K562 (cell line): ENCODE measurements around the gene SDCCAG8. TPM values are rescaled to one million over a fixed set of nuclear protein-coding genes. Genes with fewer than 3 reads are reported as not detected.

Source experiments
- ATAC-seq: fragments of 200-7000 bp; cut with Tn5 transposase; 3 replicates; pipeline ENCODE4 v1.9.1; 2020; ENCODE audit warnings: moderate library complexity
- BruUV-seq: library from RNA; stranded (reverse); fragments of 400-500 nt; replicated peaks from 2 replicates; lab custom pipeline; 2021; lab: Mats Ljungman, UMichigan
- CTCF ChIA-PET: fragments of 300-600 bp; formaldehyde crosslinking; extraction: SDS; loops from one replicate; lab custom pipeline; 2021; ENCODE audit warnings: low intra/inter-chr PET ratio; lab: Yijun Ruan, JAX
- POLR2A ChIA-PET: fragments of 300-600, 350-650 bp; sonication (Branson Sonifier 250); formaldehyde crosslinking; extraction: SDS; loops from one replicate; lab custom pipeline; 2021; ENCODE audit warnings: antibody characterized with exemption, inconsistent platforms; lab: Yijun Ruan, JAX
- DNase-seq, 4 experiments: peaks; one replicate each; pipeline versions ENCODE4 v3.0.0 to v3.0.0-alpha.2; 2011 to 2018; ENCODE audit warnings: low spot score in 3 of 4, mixed read lengths in 3 of 4; ENCODE audit errors: extremely low read depth in 1 of 4
- FAIRE-seq: peaks from 2 replicates; lab custom pipeline; 2011; peaks lifted over from hg19 to GRCh38; lab: Jason Lieb, UNC
- H2AFZ ChIP-seq: 2 replicates; pipeline ENCODE4 v1.6.0; 2011; ENCODE audit warnings: low read depth, low read length, control low read depth, inconsistent platforms
- H3K27ac ChIP-seq: fragments of 200-600 bp; 3 replicates; pipeline ENCODE4 v1.8.0; 2011; ENCODE audit warnings: low read depth, mild to moderate bottlenecking, control low read depth, inconsistent platforms, low read length, moderate library complexity, mixed read lengths; ENCODE audit errors: extremely low read depth
- H3K27me3 ChIP-seq, 2 experiments: fragments of 300-600 bp in 1 of 2; 2 replicates in 1 of 2; 3 replicates in 1 of 2; pipeline versions ENCODE4 v1.6.0 to v1.8.0; 2011; ENCODE audit warnings: inconsistent platforms in 2 of 2, low read length in 2 of 2, mild to moderate bottlenecking in 1 of 2, mixed read lengths in 1 of 2, moderate library complexity in 1 of 2; ENCODE audit not compliant: control insufficient read depth in 2 of 2, insufficient read depth in 2 of 2
- H3K36me3 ChIP-seq: fragments of 300-600 bp; 3 replicates; pipeline ENCODE4 v1.8.0; 2011; ENCODE audit warnings: mild to moderate bottlenecking, low read length, inconsistent platforms; ENCODE audit not compliant: control insufficient read depth, insufficient read depth
- H3K4me1 ChIP-seq, 2 experiments: fragments of 200-600 bp in 1 of 2; replicated peaks in 1 of 2; 2 replicates in 1 of 2; 3 replicates in 1 of 2; pipeline versions ENCODE4 v1.5.1 to v1.8.0; 2011; ENCODE audit warnings: inconsistent platforms in 2 of 2, low read length in 2 of 2, mild to moderate bottlenecking in 1 of 2, mixed read lengths in 1 of 2, moderate library complexity in 1 of 2; ENCODE audit not compliant: control insufficient read depth in 2 of 2, insufficient read depth in 2 of 2
- H3K4me2 ChIP-seq: 2 replicates; pipeline ENCODE4 v1.6.1; 2011; ENCODE audit warnings: low read length, control low read depth, inconsistent platforms, mixed read lengths; ENCODE audit not compliant: insufficient read depth
- H3K4me3 ChIP-seq: fragments of 200-600 bp; sonication (generic), shearing (Covaris generic); 2 replicates; pipeline ENCODE4 v1.5.1; 2016; ENCODE audit warnings: control low read depth, inconsistent platforms
- H3K79me2 ChIP-seq: fragments of 200-600 bp; 3 replicates; pipeline ENCODE4 v1.8.0; 2011; ENCODE audit warnings: low read length, inconsistent platforms; ENCODE audit not compliant: control insufficient read depth, insufficient read depth
- H3K9ac ChIP-seq, 2 experiments: 2 replicates each; pipeline versions ENCODE4 v1.6.0 to v1.6.1; 2011; ENCODE audit warnings: low read depth in 2 of 2, low read length in 2 of 2, control low read depth in 1 of 2, inconsistent platforms in 1 of 2, mild to moderate bottlenecking in 1 of 2, mixed read lengths in 1 of 2; ENCODE audit not compliant: insufficient read depth in 1 of 2
- H3K9me1 ChIP-seq: one replicate; pipeline ENCODE4 v1.6.0; 2011; ENCODE audit warnings: inconsistent platforms, mild to moderate bottlenecking, low read length, moderate library complexity; ENCODE audit not compliant: control insufficient read depth, insufficient read depth
- H3K9me3 ChIP-seq: replicated peaks from 2 replicates; pipeline ENCODE4 v1.5.1; 2011; ENCODE audit warnings: low read depth, low read length, inconsistent platforms; ENCODE audit not compliant: control insufficient read depth, insufficient read depth
- H4K20me1 ChIP-seq: replicated peaks from 2 replicates; pipeline ENCODE4 v1.6.1; 2011; ENCODE audit warnings: low read length, inconsistent platforms, mixed read lengths; ENCODE audit not compliant: control insufficient read depth, insufficient read depth
- REST ChIP-seq, 2 experiments: fragments of 450-650 bp; formaldehyde crosslinking in 1 of 2; IDR thresholded peaks; 2 replicates each; pipeline versions ENCODE4 v1.4.0 to v1.6.1; 2014 to 2020; ENCODE audit warnings: mild to moderate bottlenecking in 2 of 2, borderline replicate concordance in 1 of 2, low read depth in 1 of 2
- ZNF766 ChIP-seq: fragments of 200-800 bp; sonication (Bioruptor generic); conservative IDR thresholded peaks from 2 replicates; pipeline ENCODE4 v1.6.1; 2016; ENCODE audit warnings: missing genetic modification characterization, missing compliant biosample characterization
- WGBS: fragments of 100-300 bp; shearing (Covaris generic); methylation state at CpG from one replicate; pipeline ENCODE4 v1.1.6; 2016; ENCODE audit warnings: low coverage, mixed read lengths; ENCODE audit not compliant: insufficient coverage; ENCODE audit errors: missing lambda C conversion rate; 5-methylcytosine and 5-hydroxymethylcytosine counted together
- in situ Hi-C: fragments of 300-500 bp; cut with MboI; formaldehyde crosslinking; loops from 4 replicates; pipeline ENCODE4 v1.15.0; 2018; ENCODE audit warnings: inconsistent platforms, mixed read lengths
- intact Hi-C: fragments of 100-400 bp; cut with micrococcal nuclease; formaldehyde crosslinking; loops from 2 replicates; pipeline ENCODE4 v1.14.2; 2022
- polyA plus RNA-seq, 8 experiments: library from polyadenylated mRNA; depleted of rRNA in 4 of 8; stranded (reverse) in 5 of 8; unstranded in 3 of 8; fragments of >200 nt; fragmentation: Nextera tagmentation in 2 of 8; fragmentation: Illumina TruSeq in 1 of 8; extraction: Ambion mirVana in 2 of 8; extraction: Trizol in 1 of 8; gene quantifications; 2 replicates each; pipeline versions ENCODE4 v1.2.1 to v1.2.3, GENCODE V29; 2011 to 2014; ENCODE audit warnings: inconsistent platforms in 1 of 8, missing spikeins in 1 of 8
- total RNA-seq, 7 experiments: library from RNA; depleted of rRNA in 6 of 7; stranded (reverse); fragments of >200 nt in 6 of 7; fragmentation: Illumina TruSeq in 2 of 7; extraction: Trizol in 2 of 7; gene quantifications; 2 replicates each; pipeline versions ENCODE4 v1.2.1 to v1.2.3, GENCODE V29; 2011 to 2021; ENCODE audit warnings: low replicate concordance in 1 of 7

SDCCAG8 gene
- total and polyA plus RNA-seq, 9 of the 15 experiments (the other 6 are each of a cell fraction or from before 2014, with no cell fraction given) = 17.9 to 36.7 (median 25.4) TPM

DNA sequence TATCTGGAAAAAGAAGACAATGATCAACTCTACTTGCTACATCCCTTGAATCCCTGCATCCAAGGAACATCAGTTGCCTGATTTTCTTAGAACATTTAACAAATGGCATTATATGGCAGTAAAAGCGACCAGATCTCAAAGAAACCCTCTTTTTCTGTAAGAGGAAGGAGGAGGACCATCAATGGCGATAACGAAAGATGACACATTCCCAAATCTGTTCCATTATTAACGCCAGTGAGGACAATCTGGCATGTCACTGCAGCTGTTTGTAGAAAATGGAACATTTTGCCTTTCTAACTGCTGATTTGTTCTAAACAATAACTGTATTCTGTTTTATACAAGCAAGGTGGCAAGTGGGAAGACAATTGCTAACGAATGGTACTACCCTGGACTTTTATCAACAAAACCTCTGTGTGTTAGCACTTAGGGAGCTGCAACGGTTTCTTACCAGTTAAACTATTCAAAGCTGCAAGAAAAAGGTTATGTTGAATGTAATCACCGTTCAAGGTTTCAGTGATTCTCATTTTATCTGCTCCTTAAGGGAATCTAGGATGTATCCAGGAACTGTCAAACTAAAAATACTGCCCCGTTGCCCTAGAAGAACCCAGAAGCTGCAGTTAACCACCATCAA lies 251.9 kb downstream of the SDCCAG8 start:
- ChIA-PET CTCF (no interaction called here), POLR2A (interaction anchor here (0.7 kb wide), 1 partner anchor 20 kb away, joined by 3 read pairs; no protein-coding TSS in a partner anchor)
- FAIRE-seq (no peak), DNase-seq (no peak), ATAC-seq (no peak)
- Histone ChIP-seq H3K9me3 (no peaks in the 10 kb centered on the region), H3K4me2 (no peak overlapping the region), H3K9me1 (no peaks in the 10 kb centered on the region), H2AFZ (no peak overlapping the region), H3K27ac (no peak overlapping the region), H3K27me3 (peaks cover 14 to 36% of the 10 kb centered on the region in 2 experiments; a peak in 4 of 5 replicates), H4K20me1 (no peaks in the 10 kb centered on the region), H3K36me3 (no peaks in the 10 kb centered on the region), H3K9ac (no peak overlapping the region), H3K79me2 (no peaks in the 10 kb centered on the region), H3K4me3 (no peak overlapping the region), H3K4me1 (peaks cover 0 to 16% of the 10 kb centered on the region in 2 experiments; a peak in 3 of 5 replicates)
- peak; percentile 53; the same call in 1 of the 2 replicates for TF ChIP-seq ZNF766 (CRISPR knock-in tag)
- TF ChIP-seq REST (IDR thresholded peaks at IDR 0.05; ENCODE audit: borderline replicate concordance) = no peak
- TF ChIP-seq REST (CRISPR knock-in tag; IDR thresholded peaks at IDR 0.05; ENCODE audit: low read depth) = no peak
- intact Hi-C loops (no loop called here), in situ Hi-C loops (no loop called here)
- BruUV-seq = no TSS peak
- 2% methylated on average over 8 of the region's 8 CpGs for WGBS
